Measurements from ENCODE around the gene PIAS4.
A peak's percentile ranks its signal among the peaks of the same experiment; 100 is the strongest.
"Not testable (repeated sequence)": the region's sequence is repeated elsewhere in the genome, so short reads cannot be mapped to it uniquely, and the experiment has no call there.

Gene PIAS4

DNA sequence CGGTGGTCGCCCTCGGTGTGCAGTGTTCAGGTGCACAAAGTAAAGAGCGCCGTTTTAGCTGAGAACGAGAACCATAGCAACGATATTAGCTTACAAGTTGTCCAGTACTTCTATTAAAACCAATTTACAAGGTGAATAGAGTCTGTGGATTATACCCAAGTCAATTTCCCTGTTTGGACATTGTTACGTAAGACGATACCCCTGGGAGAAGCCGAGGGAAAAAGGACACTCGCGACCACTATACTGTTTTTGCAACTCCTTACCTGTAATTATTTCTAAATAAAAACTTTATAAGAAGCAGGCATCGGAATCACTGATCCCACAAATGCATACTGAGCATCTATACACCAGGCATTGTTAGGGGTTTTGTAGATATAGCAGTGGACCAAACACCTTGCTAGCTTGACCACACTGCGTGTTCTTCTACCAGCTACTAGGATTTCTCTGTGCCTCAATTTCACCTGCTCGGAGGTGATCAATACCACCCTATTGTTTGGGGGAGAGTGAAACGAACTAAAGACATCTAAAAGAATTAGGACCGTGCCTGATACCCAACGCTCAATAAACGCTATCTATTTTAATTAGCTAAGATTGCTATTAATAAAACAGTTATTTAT is 21.8 kb upstream of the PIAS4 start:
- intact Hi-C loops (cut with DNase I) = loop anchor here (5.0 kb wide), 2 partner anchors 82 to 197 kb away; partner anchors contain the start of genes ANKRD24, SIRT6 and ZBTB7A
- no peak for DNase-seq

DNA sequence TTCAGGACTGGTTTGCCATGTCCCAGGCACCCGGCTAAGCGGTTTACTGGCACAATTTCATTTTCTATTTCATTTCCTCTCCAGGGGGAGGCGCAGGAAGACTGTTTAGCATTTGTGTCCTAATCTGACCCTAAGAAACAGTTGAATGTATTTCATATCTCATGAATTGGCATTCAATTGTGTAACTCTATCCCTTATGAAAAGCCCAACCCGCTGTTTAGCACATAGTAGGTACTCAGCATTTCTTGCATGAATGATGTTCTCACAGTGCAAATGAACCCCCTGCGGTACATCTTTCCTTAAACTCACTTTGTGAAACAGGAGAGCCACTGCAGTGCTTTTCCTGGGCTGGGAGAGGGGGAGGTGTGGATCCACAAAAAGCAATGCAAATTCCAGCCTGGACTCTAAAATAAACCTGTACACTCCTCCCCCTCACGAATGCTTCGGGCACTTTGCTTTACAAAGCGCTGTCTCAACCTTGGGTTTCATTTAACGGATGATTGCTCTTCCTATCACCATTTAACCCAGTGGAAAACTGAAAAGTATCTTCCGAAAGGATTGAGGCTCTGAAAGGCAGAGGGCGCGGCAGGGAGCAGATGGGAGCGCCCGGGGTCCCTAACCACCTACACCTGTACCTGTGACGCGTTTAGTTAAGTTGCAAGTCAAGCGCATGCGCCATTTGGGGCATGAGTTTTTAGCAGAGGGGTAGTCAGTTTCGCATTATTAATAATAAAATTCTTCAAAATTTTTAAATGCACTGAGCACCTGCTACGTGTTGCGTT is 21.1 kb upstream of the PIAS4 start:
- intact Hi-C loops (cut with DNase I) = loop anchor here (5.0 kb wide), 2 partner anchors 81 to 196 kb away; partner anchors contain the start of genes ANKRD24, SIRT6 and ZBTB7A
- DNase-seq = peak; percentile 45 to 87 (median 72)

- intact Hi-C loops (cut with DNase I) = loop anchor here (5.0 kb wide), 2 partner anchors 80 to 195 kb away; partner anchors contain the start of genes ANKRD24, SIRT6 and ZBTB7A
Observed at GRCh38 chr19:3987619-3988371, 19.7 kb upstream of the PIAS4 start.

DNA sequence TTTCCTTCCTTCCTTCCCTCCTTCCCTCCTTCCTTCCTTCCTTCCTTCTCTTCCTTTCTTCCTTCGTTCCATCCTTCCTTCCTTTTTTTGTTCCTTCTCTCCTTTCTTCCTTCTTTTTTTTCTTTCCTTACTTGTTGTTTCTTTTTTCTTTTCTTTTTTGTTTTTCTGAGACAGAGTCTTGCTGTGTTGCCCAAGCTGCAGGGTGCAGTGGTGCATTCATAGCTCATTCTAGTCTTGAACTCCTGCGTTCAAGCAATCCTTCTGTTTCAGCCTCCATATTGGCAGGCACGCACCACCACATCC is 16.8 kb upstream of the PIAS4 start:
- intact Hi-C loops (cut with DNase I) = no loop called here
- no peak for DNase-seq

More at GRCh38 chr19:3987619-3988371, 19.7 kb upstream of the PIAS4 start:
- peak; percentile 75 to 95 (median 88) for DNase-seq

GRCh38 chr19:3995607-3996006 is 11.9 kb upstream of the PIAS4 start:
- DNase-seq = no peak
- intact Hi-C loops (cut with DNase I) = no loop called here

GRCh38 chr19:3998667-3999412 is 8.7 kb upstream of the PIAS4 start:
- intact Hi-C loops (cut with DNase I); DNase-seq: not testable (repeated sequence)

- intact Hi-C loops (cut with DNase I); DNase-seq: not testable (repeated sequence)
Observed at GRCh38 chr19:4000798-4001197, 6.7 kb upstream of the PIAS4 start.

- intact Hi-C loops (cut with DNase I) = loop anchor here (5.0 kb wide), 1 partner anchor 117 kb away; the partner anchor contains the start of gene MAP2K2
Observed at GRCh38 chr19:4005436-4005835, 2.1 kb upstream of the PIAS4 start.

DNA sequence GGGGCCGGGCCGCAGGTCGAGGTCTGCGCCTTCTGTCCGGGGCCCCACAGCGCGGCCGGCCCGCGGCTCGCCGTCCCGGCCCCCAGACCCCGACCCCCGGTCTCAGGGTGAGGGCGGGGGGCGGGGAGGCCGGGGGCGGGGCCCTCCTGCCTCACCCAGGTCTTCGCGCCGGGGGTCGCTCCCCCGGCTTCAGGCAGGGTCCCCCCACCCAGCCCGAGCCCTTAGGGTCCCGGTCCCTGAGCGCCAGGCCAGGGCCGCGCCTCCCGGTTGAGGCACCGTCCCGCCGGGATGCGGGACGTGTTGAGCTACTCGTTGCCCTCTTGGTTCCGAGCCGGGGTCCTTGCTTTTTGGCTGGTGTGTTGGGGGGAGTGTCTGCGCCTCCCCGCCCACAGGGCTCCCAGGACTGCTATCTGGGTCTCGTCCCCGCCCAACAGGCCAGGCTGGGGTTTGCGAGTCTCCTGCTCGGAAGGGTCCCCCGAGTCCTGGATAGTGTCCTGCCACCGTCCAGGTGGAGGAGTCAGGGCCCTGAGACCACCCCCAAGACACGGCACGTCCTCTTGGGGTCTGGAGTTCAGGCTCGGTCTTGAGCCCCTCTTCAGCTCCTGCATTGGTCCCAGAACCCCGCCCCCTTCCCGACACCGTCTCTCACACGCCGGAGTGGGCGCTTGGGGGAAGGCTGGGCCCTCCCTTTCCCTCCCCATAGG is 452 bp downstream of the PIAS4 start:
- intact Hi-C loops (cut with DNase I) = loop anchor here (2.0 to 5.0 kb wide), 2 partner anchors 57 to 114 kb away; partner anchors contain the start of gene MAP2K2
- peak in 3 of 42 donors; percentile 30 to 48 (median 31) for DNase-seq

More at GRCh38 chr19:4005436-4005835, 2.1 kb upstream of the PIAS4 start:
- DNase-seq = not testable (repeated sequence)

- intact Hi-C loops (cut with DNase I) = loop anchor here (5.0 kb wide), 1 partner anchor 112 kb away; the partner anchor contains the start of gene MAP2K2
Observed at GRCh38 chr19:4009990-4010807, 2.7 kb downstream of the PIAS4 start.

GRCh38 chr19:4010808-4011110 is 3.2 kb downstream of the PIAS4 start:
- intact Hi-C loops (cut with DNase I) = no loop called here
- no peak for DNase-seq

More at GRCh38 chr19:4009990-4010807, 2.7 kb downstream of the PIAS4 start:
- DNase-seq = no peak

DNA sequence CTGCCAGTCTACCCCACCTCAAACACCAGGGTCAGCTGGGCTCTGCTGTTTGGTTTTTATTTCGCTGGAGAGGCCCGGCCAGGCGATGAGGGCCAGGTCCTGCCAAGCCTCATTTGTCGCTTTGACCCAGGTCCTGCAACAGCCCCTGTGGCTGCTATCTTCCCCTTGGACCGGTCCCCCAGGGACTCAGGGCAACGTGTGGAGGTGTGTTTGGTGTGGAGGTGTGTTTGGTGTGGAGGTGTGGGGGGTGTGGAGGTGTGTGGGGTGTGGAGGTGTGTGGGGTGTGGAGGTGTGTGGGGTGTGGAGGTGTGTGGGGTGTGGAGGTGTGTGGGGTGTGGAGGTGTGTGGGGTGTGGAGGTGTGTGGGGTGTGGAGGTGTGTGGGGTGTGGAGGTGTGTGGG is 3.9 kb downstream of the PIAS4 start:
- DNase-seq; intact Hi-C loops (cut with DNase I): not testable (repeated sequence)

DNA sequence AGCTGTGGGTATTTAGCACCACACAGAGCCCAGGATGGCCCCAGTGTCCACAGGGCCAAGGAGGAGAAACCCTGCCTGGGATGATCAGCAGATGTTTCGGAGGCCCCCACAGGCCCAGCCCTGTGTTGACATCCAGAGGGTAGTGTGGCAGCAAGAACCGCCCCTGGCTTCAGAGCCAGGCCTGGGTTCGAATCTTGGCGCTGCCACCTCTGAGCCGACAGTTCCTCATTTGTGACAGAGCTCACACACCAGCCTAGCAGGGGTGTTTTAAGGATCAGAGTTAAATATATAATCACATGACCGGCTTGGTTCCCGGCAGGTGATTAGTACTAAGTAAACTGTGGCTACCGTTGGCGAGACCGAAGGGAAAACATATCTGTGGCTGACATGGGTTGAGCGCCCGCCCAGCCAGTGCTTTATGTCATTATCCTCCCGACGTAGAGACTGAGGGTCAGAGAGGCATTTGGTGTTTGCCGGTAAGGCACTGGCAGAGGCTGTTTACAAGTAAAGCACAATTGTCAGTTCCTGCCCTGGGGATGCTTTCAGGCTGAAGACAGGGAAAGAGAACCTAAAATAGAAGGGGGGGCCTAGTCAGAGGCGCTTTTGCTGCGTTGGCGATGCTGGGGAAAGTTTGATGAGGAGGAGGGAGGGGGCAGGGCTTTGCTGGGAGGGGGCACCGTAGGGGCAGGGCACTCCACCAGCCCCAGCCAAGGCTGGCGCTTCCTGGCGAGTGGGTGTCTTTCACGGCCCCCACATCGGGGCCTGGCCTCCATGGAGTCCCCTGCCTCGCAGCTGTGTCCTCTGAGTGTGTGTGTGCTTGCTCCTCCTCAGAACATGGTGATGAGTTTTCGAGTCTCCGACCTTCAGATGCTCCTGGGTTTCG is 4.8 kb downstream of the PIAS4 start:
- intact Hi-C loops (cut with DNase I) = no loop called here
- DNase-seq = peak in 4 of 42 donors; percentile 38 to 56 (median 38)

GRCh38 chr19:4012975-4013634 is 5.6 kb downstream of the PIAS4 start:
- DNase-seq = no peak
- intact Hi-C loops (cut with DNase I) = no loop called here

GRCh38 chr19:4013886-4014540 is 6.5 kb downstream of the PIAS4 start:
- DNase-seq = peak in 17 of 42 donors; percentile 35 to 72 (median 50)
- intact Hi-C loops (cut with DNase I) = no loop called here

Measured in head of caudate nucleus (tissue), 42 donors.